Measurements from ENCODE around the gene PDLIM5. TPM values are rescaled to one million over a fixed set of nuclear protein-coding genes. Genes with fewer than 3 reads are reported as not detected.

PDLIM5 gene
- total RNA-seq, 1 experiment from 2014 or later = 14.1 TPM

DNA sequence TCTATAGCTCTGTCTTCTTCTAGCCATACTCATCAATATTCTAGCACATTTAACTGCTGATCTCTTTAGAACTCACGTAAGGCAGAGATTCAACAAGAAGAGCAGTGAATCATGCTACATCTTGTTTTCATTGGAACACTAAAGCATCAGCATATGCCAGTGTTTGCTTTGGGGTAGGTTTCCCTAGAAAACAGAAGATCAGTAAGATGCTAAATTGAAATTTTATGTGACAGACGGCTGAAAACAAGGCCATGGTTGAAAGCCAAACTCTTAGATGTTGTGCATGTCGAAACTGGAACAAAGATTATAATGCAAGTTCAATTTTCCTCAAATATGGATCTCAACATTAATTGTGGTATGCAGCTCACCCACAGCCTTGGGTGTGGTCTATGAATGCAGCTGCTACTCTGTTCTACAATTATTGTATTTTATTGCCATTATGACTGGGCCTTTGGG is 107.6 kb downstream of the PDLIM5 start:
- no peak for DNase-seq (ENCODE audit: low spot score)

DNA sequence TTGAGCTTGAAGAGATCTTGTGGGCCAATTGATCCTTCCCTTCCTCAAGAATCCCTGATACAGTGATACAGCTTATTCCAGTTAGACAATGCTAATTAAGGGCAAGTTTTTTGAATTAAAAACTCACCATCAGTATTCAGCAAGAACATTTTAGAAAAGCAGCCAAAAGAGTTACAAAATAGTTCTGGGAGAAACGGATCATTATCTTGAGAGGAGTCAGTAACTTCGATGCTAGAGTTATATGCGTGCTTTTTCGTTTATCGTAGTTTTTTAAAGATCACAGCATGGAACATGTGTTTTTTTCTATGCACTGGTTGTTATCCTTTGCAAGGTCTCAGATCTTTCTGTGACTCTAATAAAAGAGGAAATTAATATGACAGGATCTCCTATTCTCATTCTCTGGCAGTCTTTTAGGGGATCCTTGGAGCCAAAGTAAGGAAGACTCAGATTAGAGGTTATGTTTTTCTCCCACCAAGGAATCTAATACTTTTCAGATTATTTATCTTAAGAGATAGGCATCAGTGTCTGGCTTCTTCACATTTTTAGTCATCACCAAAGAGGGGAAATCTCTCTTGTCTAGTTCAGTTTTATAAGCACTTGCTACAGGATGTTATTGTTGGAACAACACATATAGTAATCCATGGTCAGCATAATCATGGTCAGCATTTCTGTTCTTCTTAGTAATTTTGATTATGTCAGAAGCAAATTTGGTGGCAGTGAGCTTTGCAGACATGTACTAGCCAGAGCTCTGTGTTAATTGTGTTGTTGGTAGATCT is 109.7 kb downstream of the PDLIM5 start:
- peak; percentile 65 for DNase-seq (ENCODE audit: low spot score)

DNA sequence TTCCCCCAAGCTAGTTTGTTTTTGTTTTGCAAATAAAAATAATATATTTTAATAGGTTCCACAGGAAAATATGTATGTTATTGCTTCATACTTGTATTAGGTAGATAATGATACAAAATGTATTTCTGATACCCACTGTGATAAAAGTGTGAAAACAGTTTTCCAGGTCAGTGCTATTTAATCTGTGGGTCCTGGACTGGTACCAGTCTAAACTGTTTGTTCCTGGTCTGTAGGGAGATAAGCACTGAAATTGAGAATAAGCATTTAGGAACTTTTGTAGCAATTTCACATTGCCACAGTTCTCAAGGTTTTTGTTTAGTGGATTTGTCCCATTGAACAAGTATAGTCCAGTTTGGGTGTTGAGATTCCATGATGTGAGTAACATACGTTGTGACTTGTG is 110.5 kb downstream of the PDLIM5 start:
- DNase-seq (ENCODE audit: low spot score) = no peak

DNA sequence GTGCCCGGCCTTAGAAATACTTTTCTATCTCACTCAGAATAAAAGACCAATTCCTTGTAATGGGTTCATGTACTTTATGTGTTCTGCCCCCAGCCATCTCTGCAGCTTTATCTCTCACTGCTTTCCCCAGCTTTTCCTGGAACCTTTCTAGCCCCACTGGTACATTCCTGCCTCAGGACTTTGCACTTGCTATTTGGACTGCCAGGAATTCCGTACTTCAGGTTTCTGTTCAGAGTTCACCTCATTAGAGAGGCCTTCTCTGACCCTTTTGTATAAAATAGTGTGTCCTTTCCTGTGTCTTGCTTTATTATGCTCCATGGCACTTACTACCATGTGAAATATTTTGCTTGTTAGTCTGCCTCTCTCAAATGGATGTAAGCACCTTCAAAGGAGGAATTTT is 112.5 kb downstream of the PDLIM5 start:
- DNase-seq (ENCODE audit: low spot score) = no peak

DNA sequence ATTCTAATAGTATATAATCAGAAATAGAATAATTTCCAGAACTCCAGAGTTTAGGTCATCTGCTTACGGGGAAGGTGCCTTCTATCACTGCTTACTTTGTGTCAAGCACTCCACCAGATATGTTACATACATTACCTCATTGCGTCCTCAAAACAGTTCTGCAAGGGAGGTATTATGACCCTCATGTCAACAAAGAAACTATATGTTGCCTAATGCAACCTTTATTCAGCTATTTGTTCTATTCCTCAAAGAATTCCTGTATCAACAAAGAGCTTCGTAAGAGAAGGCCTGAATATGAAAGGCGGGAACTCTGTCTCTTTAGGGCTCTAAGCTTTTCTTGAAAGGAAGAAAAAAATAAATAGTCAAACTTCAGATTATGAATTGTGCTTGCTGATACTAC is 114.7 kb downstream of the PDLIM5 start:
- no peak for DNase-seq (ENCODE audit: low spot score)

DNA sequence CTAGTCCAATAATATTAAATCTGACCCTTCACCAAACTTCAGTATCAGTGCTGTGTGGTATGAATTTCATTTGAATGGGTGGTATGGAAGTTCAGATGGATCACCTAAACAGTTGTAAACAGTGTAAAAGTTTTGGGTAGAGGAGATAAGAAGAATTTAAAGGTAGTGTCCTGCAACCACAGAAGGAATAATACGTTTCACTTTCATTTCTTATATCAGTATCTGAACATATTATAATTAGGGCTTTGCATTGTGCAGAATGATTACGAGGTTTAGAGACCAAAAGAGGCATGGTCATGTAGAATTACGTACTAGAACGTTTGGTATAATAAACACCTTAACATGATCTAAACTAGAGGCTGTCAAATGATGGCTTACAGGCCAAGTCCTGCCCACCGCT is 116.1 kb downstream of the PDLIM5 start:
- DNase-seq (ENCODE audit: low spot score) = no peak

DNA sequence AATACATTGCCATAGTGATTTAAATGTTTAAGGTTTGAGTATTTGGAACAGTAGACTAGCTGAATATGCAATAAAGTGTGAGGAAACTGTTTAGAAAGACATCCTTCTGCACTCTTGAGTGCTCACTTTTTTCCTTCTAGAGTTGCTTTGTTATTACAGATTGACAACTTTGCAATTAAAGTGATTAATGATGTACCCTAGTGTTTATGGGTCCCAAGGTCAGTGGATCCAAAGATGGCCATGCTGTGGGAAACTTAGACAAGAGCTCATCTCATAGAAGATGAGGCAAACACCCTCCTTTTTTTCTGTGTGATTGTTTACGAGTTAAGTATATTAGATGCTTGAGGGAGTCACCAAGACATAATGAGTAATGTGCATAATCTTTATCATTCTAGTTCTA is 118.8 kb downstream of the PDLIM5 start:
- no peak for DNase-seq (ENCODE audit: low spot score)

DNA sequence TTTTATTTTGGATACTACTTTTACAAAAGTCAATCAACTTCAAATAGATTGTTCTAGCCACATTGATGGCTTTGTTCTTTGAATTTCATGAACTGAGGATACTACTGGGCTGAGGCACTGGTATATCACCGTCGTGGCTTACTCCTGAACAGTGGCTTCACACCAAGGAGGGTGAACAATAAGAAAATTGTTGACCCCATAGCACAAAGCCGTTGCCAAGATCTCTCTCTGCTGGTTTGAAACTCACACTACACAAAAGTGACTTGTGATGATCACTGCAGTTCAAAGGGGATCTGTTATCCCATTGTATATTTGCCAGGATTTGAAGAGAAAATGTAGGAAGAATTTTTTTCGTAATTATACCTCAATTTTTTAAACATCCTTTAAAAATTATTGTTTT is 119.6 kb downstream of the PDLIM5 start:
- no peak for DNase-seq (ENCODE audit: low spot score)

DNA sequence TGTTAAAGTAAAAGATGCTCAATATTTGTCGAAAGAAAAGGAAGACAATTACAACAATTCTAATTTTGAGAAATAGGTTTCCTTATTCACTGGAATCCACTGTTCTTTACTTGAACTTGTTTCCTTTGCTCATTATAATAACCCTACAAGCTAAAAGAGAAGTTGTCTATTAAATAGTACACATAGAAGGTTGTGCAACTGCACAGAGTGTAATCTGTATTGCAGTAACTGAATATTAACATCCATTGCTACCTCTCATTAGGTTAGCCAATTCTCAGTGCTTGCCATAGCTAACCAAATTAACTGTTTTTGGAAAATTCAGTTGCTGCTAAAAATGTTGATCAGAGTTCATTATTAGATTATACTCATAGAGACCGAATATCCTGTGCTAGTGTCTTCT is 120.0 kb downstream of the PDLIM5 start:
- no peak for DNase-seq (ENCODE audit: low spot score)

DNA sequence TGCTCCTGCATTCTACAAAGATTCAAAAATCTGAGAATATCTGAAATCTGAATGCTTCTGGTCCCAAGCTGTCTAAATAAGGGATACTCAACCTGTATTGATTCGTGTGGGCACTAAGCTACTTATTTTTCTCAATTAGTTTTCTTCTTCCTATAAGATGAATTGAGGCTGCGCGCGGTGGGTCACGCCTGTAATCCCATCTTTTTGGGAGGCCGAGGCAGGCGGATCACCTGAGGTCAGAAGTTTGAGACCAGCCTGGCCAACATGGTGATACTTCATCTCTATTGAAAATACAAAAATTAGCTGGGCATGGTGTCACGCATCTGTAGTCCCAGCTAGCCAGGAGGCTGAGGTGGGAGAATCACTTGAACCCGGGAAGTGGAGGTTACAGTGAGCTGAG is 122.3 kb downstream of the PDLIM5 start:
- DNase-seq (ENCODE audit: low spot score) = no peak

DNA sequence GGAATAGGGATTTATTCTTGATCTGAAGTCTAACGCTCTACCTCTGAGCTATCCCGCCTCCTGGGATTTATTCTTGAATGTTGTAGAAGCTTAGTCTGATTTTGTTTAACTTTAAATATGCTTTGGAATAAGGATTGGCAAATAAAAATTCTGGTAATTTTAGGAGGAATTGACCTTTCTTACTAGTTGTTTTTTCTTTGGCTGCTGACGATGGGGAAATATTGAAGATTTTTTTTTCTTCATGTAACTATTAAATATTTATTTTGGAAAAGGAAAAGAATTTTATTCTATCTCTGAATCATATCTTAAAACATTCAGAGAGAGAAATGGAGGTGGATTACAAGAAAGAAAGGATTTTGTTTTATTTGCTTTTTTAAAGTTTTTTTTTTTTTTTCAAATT is 122.9 kb downstream of the PDLIM5 start:
- DNase-seq (ENCODE audit: low spot score) = no peak

DNA sequence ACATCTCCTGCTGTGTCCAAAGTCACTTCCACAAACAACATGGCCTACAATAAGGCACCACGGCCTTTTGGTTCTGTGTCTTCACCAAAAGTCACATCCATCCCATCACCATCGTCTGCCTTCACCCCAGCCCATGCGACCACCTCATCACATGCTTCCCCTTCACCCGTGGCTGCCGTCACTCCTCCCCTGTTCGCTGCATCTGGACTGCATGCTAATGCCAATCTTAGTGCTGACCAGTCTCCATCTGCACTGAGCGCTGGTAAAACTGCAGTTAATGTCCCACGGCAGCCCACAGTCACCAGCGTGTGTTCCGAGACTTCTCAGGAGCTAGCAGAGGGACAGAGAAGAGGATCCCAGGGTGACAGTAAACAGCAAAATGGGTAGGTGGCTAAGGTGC is 123.9 kb downstream of the PDLIM5 start:
- no peak for DNase-seq (ENCODE audit: low spot score)

DNA sequence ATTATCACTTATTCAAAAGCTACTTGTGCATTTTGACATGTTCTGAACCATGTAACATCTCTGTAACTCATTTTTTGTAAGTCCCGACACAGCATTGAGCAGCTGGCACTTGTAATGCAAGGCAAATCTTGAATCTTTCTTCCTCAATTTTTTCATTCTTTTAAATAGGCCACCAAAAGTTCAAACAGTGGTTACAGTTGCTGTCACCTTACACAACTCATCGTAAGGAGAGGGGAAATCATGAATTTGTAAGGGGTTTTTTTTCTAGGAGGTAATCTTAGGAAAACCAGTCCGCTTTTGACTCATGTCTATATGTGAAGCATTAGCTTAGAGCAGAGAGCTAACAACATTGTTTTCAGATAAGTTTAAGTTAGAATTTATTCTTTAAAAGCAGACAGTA is 124.5 kb downstream of the PDLIM5 start:
- no peak for DNase-seq (ENCODE audit: low spot score)

DNA sequence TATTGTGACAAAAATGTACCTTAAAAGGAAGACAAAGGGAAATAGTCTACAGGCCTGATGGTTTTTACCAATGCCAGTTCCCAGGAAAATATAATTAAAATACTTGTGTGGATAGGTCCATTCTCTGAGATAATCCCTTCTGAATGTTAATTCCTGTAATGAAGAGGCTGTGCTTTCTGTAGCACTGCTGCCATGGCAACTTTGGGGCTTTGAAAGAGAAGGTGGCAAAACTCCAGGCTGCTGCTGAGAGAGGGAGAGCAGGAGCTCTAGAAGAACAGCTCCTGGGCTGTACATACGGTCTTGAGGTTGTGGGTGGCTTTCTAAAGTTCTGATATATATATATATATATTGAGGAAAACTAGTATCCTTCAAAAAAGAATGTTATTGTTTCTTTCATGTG is 125.4 kb downstream of the PDLIM5 start:
- DNase-seq (ENCODE audit: low spot score) = peak; percentile 18

DNA sequence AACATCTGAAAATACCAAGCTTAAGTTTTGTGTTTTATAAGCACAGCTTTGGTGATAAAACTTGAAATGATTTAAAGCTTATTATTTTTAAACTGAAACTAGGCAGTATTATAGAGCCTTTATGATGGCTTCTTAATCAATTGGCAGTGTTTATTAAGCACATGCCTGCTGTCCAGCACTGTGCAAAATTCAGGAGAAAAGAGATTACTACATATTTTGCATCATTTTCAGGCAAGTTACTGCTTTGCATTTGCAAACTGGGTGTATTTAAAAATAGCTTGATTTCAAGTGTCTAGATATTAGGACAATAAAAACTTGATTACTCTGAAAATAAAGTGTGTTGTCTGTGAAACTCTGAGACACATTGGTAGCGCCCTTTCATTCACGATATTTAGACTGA is 126.5 kb downstream of the PDLIM5 start:
- no peak for DNase-seq (ENCODE audit: low spot score)

DNA sequence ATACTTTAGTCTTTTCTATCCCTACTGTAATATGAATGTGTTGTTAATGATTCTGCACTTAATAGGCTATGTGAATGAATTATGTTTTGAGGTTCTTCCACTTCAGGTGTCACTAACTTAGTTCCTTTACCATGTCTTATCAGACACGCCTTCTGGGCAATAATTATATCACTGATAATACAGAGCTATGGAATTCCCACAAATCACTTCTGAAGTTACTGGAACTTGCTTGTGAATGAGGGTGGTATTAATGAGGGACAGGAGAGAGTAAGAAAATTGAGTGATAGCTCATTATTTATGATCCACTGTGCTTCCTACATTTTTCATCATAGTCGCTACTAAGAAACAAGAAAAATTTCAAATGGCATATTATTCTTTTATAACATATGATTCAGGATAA is 130.0 kb downstream of the PDLIM5 start:
- DNase-seq (ENCODE audit: low spot score) = no peak

DNA sequence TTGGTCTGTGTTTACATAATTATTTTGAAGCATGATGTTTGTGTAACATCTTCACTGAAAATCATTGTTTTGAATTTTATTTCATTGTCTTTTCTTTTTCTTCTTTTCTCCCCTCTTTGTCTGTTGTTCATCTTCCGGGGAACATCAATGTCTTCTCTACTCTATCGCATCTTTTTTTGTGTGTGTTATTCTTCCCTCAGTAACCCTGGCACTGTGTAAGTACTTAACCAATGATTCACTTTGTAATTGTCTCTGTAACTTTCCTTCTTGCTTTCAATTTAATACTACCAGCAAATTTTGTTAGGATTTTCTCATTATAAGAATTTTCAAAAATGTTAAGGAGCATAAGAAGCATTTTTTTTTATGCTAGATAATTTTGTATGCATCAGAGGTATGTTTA is 130.8 kb downstream of the PDLIM5 start:
- DNase-seq (ENCODE audit: low spot score) = no peak

DNA sequence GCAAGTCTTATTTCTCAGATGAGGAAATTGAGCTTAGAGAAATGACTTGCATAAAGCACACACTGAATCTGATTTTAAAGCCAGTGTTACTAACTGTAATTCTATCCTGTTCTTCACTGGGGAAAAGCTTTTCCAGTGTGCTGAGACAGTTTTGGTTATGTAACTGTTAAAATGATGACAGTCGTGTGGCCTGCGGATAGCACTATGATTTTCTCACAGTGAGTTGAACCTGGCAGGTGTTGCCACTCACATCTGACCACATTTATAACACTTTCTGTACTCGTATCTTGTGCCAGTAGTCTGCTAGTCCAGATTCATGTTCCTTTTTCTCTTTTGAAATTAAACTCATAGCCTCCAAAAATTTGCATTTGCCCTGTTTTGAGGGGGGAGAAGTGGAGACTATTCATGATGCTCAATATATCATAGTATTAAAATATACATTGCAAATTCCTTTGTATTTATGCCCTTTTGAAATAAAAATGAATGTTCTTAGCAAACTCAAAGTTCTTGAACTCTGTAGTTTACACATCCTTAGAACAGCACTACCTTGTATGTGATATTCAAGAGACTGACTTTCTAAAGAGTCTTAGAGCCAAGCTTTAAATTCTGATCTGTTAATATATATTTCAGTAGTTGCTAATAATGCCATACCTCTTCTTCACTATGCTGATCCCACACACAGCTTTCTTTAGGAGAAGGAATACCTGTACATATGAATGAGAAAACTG is 132.3 kb downstream of the PDLIM5 start:
- no peak for DNase-seq (ENCODE audit: low spot score)

DNA sequence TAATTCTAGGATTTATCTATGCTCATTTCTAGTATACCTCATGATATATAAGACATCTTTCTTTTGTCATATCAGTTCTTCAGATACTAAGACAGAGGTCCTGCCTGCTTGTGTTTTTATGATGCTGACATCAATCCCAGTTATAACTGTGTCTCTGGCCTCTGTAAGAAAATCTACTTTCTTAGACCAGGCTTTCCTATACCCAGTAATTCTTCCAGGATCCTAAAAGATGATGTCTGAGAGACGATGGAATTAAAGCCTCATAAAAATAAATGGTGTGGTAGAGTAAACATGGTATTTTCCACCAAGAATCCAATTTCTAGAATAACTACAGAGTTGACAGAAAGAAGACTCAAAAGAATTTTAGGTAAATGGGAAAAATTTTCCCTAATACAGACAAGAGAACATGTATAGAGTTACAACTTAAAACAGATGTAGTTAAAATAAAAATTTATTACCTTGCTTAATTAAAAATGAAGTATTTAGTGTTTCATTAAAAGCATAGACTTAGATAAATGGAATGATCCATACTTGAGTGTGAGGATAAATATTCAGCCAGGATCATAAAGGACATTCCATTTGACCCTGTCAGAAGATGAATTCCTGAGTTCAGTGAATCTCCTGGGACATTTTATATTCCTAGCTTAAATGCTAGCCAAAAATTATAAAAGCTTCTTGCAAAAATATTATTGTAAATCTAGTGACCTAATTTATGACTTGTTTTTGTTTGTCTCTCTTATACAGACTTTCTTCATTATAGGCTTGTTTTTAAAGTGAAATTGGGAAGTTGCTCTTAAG is 137.4 kb downstream of the PDLIM5 start:
- no peak for DNase-seq (ENCODE audit: low spot score)

DNA sequence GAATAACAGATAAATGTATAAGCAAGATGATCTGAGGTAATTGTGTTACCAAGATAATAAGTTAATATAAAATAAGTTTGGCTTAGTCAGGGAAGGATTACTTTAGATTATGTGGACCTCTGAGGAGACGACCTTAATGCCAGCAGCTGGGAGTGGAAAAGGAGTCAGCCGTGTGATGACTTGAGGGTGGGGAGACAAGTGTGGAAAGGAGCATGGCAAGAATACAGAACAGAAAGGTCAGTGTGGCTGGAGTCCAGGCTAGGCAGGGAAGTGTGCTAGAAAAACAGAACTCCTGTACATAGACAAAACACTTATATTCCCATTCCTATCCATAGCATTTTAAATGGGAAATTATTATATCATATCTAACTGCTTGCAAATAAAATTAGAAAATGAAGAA is 138.8 kb downstream of the PDLIM5 start:
- no peak for DNase-seq (ENCODE audit: low spot score)

DNA sequence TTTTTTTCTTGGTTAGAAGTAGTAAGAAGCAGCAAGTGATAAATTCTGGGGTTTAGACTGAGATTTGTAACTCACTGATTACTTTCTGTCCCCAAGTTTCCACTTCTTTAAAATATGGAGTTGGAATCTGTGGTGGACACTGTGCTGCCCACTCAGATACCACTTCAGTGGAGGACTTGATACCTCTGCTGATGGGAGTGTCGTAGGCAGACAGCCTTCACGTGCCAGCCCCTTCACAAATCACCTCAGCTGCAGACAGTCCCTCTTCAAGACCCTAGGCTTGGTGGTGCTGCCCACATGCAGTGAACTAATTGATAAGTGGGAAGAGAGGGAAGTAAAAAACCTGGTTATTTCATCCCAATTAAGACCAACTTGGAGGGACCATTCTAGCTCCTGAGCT is 139.5 kb downstream of the PDLIM5 start:
- DNase-seq (ENCODE audit: low spot score) = no peak

DNA sequence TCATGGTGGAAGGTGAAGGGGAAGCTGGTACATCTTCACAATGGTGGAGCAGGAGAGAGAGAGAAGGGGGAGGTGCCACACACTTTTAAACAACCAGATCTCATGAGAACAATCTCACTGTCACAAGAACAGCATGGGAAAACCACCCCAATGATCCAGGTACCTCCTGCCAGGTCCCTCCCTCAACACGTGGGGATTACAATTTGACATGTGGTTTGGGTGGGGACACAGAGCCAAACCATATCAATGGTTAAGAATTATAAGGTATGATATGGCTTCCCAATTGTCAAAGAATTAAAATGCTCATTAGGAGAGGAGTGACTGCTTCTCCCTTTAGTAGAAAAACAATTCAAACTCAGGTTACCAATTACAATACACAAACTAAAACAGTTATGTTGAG is 143.3 kb downstream of the PDLIM5 start:
- DNase-seq (ENCODE audit: low spot score) = no peak
